COLO668 (cell line): ENCODE results near the gene ARMH1.
A peak's percentile ranks its signal among the peaks of the same experiment; 100 is the strongest.

Source experiments
- DNase-seq: peaks from one replicate; lab custom pipeline; 2025; ENCODE audit not compliant: unreplicated experiment; lab: John Stamatoyannopoulos, UW

The ARMH1 gene

DNA sequence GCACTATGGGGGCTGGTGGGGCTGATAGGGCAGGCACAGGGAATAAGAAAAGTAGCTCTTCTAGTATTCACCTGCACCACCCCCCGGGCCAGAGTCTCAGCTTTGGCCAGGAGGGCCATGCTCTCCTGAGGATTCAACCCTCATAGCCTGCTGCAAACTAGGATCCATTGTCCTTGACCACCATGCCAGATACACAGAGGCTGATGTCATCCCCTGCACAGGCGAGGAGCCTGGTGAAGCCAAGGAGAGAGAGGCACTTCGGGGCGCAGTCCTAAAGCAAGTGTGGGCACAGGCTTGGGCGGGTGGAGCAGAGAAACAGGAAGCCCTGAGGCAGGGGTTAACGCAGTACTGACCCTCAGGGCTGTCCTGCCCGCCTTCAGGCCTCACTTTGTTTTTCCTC is 29.7 kb upstream of the ARMH1 start:
- no peak for DNase-seq

DNA sequence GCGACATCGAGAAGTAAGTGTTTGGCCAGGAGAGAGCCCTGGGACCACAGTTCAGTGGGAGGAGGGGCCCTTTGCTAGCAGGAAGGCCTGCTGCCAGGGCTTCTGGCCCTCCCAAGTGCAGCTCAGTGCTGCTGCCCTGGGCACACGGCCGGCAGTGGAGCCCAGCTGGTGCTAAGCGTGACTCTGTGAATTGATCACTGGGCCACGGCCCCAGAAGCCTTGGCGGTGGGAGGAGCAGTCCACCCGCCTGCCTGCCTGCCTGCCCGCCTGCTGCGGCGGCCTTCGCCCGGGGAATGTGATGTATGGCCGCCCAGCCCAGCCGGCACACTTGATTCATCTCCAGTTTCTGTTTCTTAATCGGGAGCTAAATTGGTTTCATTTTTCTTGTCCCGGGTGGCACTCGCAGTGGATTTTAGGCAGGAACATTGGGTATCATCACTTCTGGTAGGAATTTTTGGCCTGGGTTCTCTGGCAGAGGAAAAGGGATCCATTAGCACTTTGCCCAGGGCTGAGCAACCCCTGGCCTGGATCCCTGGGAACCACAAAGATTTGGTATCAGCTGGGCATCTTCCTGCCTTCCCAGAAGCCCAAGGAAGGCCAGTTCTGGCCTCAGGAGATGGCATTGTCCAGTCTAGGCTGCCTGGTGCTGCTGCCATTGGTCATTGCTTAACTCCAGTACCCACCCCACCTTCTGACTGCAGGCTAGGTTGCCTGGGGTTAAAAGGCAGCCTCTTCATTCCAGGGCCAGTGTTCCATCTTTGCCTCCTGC is 28.9 kb upstream of the ARMH1 start:
- DNase-seq, result no peak

DNA sequence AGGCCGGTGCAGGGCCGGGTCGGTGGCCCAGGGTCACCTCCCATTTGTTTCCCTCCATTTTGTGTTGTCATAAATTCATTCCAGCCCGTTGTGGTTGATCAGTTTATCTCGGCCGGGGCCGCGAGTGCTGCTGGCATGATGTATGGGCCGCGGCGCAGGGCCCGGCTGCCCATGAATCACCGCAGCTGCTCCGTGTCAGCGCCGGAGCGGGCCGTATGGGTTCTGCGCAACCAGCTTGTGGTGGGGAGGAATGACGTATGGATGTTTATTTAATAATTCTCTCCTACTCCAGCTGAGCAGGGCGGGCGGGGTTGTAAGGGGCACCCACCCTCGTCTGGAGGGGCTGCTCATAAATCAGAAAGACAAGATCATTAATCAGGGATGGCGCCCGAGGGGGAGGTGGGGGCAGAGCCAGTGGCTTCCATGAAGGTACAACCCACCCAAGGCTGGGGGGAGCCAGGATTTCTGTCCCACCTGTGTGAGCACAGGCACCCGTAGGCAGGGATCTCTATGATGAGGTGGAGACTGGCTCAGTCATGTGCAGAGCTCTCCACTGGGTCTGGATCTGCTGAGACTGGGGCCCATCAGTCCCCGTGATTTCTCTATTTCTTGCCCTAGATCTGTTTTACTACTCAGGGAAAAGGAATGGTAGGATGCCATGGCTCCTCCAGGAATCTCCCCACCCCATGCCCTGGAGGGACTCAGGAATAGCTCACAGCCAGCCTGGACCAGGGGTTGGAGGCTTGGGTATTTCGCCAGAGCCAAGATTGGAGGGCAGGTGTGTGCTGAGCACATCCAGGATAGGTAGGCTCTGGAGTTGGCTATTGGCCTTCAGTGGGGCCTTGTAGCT is 28.0 kb upstream of the ARMH1 start:
- no peak for DNase-seq

DNA sequence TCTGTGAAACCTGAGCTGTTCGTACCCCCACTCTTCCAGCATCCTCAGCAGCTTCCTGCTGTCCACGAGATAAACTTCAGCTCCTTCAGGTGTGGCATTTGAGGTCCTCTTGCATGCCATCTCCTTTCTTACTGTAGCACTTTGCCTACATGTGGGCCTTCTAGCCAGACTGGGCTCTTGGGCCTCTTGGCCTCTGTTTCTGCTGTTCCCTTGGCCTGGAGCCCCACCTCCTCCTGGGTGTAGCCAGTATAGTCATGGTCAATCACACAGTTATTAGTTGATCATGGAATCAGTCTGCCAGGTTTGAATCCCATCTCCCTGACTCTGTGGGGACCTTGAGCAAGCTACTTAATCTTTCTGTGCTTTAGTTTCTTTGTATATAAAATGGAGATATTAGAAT is 26.6 kb upstream of the ARMH1 start:
- no peak for DNase-seq

DNA sequence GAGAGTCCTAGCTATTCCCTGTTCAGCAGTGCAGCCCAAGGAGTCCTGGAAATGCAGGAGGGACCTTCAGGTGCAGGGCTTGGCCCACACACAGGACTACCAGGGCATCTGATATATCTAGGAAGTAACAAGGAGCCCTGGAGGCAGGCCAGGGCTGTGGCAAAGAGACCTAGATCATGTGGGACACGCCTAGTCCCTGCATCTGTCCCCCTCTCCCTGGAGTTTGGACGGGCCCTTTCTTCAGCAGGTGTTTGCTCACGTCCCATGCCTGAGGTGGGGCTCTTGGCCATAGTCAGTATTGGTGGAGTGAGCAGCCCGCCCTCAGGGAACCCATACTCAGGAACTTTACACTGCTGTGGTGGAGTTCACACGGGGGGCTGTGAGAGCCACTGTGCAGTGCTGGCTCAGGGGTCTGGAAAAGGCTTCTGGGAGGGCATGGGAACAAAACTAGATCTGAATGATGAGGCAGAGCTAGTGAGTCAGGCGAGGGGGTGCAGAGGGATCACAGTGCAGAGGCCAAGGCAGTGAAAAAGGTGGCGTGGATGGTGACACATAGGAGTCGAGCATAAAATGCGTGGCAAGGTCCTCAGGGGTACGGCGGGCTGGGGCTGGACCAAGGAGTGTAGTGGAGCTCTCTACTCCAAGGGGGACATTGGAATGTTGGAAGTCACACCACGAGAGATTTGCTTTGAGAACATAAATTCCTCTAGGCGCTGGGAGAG is 25.8 kb upstream of the ARMH1 start:
- no peak for DNase-seq

DNA sequence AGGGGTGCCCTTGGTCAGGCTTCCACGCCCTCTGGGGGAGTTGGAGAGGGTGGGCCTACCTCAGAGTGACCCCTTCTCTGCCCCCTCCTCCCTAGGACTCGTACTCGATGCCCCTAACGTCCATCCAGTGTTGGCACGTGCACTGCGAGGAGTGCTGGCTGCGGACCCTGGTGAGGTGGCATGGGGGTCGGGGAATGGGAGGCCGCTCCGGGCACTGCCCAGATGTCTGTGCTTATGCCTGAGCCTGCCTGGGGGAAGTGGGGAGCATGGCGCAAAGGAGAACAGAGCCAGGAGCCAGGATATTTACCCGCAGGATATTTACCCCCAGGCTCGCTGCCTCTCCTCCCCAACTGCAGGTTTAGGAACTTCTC is 24.7 kb upstream of the ARMH1 start:
- DNase-seq, result no peak

DNA sequence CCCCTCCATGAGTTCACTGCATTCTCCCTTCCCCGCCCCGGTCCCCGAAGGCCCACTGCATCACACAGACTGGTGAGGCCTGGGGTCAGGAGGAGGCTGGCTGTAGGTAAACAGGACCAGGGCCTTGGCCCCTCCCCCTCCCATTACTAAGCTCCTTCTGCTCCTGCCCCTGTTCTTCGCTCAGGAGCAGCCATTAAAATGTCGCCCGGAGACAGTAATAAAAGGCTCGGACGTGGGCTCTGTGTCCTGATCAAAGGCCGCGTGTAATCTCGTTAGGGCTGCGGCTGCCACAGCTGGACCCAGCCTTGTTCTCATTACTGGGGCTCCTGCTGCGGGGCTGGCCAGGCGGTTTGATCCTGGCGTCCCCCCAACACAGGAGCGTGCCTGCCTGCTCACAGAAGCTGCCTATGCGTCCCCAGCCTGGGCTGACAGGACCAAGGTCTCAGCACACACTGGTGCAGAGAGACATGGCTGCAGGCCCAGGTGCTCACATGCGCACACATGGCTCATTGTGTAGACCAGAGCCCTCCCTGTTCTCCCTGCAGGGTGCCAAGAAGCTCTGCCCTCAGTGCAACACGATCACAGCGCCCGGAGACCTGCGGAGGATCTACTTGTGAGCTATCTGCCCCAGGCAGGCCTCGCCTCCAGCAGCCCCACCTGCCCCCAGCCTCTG is 24.2 kb upstream of the ARMH1 start:
- peak; percentile 37 for DNase-seq

DNA sequence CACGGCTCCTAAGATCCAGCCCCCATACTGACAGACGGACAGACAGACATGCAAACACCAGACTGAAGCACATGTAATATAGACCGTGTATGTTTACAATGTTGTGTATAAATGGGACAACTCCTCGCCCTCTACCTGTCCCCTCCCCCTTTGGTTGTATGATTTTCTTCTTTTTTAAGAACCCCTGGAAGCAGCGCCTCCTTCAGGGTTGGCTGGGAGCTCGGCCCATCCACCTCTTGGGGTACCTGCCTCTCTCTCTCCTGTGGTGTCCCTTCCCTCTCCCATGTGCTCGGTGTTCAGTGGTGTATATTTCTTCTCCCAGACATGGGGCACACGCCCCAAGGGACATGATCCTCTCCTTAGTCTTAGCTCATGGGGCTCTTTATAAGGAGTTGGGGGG is 23.4 kb upstream of the ARMH1 start:
- DNase-seq, result no peak

DNA sequence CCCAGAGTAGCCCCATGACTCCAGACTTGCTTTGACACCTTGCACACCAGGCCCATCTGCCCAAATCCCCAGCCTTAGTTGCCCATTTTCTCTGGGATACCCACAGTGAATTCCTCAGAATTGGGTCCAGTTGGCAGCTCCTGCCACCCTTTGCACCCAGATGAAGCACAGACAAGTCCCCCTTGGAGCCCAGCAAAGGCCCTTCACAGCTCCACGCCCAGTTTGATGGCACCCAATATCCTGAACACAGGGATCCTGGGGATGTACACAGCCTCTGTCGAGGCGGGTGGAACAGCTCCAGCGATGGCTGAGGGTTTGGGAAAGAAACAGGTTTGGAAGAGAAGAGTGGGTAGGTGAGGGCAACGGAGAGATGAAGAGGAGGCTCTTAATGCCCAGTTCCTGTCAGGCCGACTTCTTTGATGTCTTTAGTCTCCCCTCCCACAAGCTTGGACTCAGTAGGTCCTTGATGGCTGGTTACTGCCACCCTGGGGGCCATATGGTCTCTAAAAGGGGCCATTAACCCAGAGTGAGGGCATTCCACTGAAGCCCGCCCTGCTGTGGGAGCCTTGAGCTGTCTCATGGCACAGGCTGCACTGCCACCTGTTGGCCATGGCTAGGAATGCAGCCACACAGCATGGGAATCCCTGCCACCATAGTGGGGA is 21.9 kb upstream of the ARMH1 start:
- DNase-seq, result peak; percentile 90

DNA sequence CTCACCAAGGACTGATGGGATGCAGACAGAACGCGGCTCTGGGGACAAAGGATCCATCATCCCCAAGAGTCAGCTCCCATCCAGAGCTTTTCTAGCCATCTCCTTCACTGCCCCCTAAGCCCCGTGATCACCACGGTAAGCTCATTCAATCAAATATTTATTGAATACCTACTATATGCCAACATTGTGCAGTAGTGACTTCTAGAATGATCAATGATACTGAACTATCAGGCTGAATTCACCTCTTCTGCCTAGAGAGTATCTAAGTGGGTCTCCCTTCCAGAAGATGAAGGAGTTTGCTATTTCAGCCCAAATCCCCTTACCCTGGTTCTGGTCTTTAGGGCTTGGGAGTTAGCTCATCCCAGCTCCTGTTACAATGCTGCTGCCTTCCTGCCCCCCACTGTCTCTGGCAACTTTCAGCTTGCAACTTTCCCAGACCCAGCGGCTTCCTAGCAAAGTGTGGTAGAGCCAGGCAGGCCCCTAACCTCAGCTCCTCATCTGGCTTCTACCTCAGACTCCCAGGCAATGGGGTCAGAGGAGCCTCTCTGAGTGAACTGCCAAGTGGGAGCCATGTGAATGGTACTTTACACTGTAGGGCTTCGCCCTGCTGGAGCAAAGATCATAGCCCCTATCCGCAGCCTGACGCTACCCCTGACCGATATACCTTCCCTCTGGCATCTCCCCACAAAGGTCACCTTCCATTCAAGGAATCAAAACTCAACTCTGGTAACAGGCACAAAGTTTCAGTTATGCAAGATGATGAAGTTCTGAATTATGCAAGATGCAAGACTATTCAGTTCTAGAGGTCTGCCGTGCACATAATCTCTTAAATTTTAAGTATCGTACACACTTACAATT is 21.2 kb upstream of the ARMH1 start:
- no peak for DNase-seq

DNA sequence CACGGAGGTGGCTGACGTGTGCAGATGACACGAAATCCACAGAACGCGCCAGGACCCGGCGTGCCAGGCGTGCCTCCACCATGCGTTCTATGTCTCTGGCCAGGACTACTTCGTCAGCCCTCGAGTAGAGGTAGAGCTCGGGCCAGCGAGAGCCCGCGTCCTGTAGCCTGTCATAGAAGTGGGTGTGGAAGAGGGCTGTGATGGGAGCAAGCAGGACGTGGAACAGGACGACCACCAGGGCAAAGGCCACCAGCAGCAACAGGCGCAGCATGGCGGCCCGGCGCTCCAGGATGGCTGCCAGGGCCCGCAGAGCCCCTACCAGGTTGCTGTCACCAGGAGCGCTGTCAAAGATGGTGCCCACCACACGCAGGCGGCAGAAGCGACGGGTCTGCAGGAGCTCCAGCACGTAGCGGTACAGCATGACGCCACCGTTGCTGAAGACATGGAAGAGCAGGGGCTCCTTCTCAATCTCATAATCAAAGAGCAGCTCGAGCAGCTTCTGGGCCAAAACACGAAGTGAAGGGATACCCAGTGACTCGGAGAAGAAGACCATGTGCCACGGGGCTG is 19.8 kb upstream of the ARMH1 start:
- DNase-seq, result no peak

DNA sequence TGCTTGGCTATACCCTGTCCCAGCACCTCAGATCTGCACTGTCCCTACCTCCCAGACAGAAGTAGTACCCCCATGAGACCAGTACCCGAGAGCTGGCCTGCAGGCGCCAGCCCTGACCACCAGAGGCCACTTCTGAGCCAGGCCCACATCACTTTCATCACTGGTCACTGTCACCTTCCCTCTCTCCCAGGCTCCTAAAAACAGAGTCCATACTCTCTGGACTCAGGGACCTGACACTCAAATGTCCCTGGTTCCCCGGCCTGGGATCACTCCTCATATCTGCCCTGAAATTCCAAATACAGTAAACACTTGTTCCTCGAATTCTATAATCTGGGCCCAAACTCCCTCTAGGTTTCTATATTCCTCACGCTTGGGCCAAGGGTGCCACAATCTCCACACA is 18.9 kb upstream of the ARMH1 start:
- peak; percentile 58 for DNase-seq

DNA sequence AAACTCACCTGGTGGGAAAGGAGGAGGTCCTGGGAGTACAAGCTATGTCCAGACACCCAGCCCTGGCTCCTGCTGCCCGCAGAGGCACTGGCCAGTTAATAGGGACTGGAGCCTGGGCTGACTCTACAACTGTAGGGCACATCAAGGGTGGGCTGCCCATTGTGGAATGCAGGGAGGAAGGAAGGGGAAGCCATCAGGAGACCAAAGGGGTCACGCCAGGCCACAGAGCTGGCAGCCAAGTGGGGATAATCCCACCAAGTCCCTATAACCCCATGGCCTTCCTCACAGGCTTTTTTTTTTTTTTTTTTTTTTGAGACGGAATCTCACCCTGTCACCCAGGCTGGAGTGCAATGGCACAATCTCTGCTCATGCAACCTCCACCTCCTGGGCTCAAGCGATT is 14.9 kb upstream of the ARMH1 start:
- DNase-seq, result no peak

DNA sequence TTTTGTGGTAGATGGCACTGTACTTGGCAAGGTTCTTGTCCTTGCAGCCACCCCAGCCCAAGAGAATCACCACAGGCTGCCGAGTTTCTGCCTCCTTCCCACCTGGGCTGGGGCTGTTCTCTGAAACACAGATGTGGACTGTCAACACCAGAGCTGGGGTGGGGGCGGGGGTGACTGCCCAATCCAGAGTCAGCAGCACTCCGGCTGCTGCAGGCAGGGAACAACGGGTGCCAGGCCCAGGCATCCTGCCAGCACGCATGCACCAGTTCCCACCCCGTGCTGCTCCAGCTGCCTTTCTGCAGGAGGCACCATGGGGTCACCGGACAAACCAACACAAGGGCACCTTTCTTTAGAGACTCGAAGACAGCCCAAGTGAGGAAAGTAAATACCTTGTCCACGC is 14.3 kb upstream of the ARMH1 start:
- DNase-seq, result peak; percentile 84

DNA sequence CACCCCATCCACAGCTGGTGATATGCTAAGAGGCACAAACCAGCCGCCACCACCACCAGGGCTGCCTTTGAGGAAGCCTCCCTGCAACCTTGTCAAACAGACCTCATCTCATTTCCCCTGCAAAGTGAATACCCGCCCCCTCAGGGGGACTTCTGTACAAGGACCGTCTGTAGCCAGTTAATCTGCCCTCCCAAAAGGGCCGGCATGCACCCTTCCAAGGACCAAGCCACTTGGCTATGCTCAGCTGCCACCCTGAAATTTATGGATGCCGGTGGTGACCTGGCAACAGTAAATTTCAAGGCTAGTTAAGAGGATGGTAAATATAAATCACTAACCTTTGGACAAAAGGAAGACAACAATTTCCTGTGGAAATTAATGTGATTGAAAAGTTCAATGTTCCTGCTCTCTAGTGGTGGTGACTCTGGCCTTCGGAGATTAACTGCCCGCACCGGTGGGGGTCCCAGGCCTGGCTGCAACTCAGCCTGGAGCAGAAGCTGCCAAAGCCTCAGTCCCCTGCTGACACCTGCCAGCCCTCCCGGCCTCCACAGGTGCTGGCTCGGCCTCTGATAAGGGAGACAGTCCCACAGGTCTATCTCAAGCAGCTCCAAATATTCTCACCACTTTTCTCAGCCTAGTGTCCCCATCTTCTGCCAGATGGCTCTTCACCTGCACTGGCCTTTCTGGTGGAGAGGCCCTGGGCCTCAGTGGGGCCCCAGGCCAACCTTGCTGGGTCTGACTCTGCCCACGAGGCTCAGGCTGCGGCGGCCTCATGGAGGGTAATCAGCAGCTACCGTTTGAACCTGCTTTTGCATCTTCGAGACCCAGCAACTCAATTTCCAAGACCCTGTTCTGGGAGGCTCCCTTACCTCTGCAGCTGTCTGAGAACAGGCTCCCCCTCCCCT is 12.5 kb upstream of the ARMH1 start:
- DNase-seq, result peak; percentile 79

DNA sequence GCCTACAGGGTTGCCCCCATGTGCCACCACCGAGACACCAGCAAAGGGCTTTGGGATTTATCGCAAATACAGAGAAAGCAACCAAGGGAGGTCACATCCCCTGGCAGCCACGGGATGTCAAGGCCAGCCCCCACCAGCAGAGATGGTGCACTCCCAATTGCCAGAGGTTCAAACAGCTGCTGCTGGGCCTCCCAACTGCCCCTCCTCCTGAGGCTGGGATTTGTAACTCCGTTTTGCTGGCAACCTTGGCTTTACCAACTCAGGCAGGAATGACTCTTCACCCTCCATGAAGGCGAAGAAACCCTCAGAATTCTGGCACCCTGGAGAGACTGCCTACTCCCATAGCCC is 11.9 kb upstream of the ARMH1 start:
- DNase-seq, result no peak

DNA sequence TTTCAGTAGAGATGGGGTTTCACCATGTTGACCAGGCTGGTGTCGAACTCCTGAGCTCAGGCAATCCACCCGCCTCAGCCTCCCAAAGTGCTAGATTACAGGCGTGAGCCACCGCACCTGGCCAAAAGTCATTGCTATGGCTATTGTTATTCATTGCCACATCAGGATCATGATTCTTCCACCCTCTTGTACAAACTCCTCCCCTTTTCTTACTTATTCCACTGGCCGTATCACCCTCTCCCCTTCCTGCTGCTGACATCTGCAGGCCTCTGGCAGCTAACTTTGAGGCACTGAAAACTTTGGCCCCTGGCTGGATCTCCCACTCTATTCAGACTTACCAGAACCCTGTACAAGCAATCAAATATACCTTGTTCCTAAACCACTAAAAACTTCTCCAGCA is 11.1 kb upstream of the ARMH1 start:
- DNase-seq, result no peak

DNA sequence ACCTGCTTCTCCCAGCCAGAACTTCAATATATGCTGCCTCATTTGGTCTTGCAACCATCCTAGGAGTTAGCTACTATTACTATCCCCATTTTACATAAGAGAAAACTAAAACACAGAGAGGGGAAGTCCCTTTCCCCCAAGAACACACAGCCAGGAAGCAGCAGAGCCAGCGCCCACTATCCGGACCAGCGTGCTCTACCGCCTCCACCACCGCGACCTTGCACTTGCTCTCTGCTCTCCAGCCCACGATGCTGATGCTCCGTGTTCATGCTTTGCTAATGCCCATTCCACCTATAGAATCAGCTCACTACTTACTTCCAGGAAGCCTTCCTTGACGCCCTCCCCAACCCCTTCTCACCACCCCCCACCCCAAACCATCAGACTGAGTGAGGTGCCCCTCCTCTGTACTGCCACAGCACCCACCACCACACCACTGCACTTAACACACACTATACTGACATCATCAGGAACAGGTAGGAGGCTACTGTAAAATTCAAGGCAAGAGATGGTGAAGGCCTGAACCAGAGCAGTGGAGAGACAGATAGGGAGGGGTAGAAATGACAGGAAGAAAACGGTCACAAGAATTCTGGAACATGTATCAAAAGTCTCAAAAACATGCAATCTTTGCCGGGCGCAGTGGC is 9.7 kb upstream of the ARMH1 start:
- DNase-seq, result no peak
